Gastroesophageal sphincter (tissue), 2 donors: ENCODE measurements around the gene ZFHX2.

Source experiments
- EP300 ChIP-seq: sonication (generic); formaldehyde crosslinking; IDR thresholded peaks from one replicate; pipeline ENCODE4 v1.6.1; 2017; ENCODE audit warnings: antibody characterized with exemption, mild to moderate bottlenecking
- POLR2AphosphoS5 ChIP-seq: sonication (generic); formaldehyde crosslinking; IDR thresholded peaks from one replicate; pipeline ENCODE4 v1.6.1; 2017; ENCODE audit warnings: antibody characterized with exemption

- no peak for TF ChIP-seq EP300
- TF ChIP-seq POLR2AphosphoS5: no peak
Observed at GRCh38 chr14:23538050-23538718, 13.4 kb downstream of the ZFHX2 start.
